ENCODE results near the gene PDIA5.

PDIA5 gene

DNA sequence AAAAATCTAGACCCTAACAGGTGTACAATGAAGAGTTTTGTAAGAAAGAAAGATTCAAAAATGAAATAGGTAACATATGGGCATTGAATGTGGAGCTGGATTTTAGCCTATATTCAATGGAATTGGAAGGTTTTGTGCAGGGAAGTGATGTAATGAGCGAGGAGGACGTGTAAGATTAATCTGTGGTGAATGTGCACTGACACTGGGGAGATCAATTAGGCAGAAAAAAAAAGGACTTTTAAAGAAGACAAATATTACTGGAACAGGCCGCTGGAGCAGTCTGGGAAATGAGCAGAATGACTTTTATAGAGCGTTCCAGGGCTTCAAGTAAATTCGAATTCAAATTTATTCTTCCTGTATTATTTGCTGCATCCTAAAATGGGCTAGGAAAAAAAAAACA, 55.2 kb downstream of the PDIA5 start:
- DNase-seq, result no peak

DNA sequence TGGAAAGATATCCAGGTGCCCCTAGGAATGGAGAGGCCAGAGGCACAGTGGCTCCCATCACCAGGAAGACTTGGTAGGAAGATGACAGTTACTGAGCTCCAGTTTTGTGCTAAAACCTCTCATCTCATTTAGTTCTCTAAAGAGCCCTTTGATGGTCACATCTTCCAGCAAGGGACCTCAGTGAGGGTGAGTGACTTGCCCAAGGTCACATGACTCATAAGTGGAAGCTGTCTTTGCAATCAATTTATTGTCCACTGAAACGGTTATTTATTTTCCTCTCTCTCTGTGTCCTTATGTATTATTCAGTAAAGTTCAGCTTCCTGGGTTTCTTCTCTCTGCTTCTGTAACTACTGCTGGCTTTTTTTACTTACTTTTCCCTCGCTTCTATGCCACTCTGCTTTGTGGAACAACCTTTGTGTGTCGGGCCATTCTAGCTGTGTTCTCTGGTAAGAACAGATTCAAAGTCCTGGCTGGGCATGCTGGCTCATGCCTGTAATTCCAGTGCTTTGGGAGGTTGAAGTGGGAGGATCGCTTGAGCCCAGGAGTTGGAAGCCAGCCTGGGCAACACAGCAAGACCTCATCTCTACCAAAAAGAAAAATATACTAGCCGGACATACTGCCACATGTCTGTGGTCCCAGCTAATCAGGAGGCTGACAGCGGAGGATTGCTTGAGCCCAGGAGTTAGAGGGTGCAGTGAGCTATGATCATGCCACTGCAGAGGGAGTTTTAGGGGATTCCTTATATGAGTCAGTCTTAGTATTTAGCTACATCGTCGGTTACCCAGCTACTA, 55.9 kb downstream of the PDIA5 start:
- no peak for DNase-seq

DNA sequence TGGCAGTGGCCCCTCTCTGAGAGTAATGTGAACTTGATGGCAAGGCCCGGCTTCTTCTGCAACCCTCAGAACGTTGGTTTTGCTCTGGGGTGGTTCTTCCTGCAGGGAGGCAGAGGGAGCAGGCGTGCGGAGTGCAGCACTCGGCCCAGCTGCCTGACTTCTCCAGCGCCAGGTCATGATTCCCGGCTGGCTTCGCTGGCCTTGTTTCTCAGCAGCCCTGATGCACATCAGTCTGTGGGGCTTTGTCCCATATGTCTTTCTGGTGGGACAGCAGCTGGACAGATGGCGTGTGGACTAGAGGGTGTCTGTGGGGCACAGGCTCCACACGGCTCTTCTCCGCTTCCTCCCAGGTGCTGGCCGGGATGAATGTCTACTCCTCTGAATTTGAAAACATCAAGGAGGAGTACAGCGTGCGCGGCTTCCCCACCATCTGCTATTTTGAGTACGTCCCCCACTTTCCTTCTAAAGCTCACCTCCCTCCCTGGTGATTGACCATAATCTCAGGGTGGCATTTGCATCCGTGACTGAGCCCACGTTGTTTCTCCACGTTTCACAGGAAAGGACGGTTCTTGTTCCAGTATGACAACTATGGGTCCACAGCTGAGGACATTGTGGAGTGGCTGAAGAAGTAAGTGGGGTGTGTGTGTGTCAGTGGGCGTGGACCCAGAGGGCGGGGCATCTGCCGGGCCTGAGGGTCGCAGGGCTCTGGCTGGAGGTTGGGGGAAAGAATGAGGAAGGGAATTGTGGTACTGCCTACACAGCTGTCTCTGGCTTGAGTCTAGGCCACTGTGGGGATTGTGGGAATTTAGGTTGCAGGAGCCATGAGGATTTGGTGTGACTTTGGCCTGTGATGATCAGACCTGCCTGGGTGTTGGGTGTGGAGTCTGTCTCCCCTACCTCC, 57.1 kb downstream of the PDIA5 start:
- DNase-seq, result no peak

DNA sequence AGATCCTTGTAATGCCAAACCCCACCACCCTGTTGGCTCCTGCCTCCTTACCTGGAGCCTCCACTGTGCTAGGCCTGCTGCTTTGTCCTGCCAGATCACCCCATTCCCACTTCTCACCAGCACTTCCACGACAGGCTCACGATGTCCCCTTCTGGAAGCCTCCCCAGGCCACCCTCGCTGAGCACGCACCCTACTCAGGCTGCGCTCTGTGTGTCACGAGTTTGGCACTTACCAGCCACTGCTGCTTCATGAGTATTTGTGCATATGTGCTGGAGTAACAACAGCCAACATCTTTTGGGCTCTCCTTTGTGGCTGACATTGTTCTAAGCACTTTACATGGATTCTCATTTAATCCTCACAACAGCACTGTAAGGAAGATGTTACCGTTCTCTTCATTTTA, 58.1 kb downstream of the PDIA5 start:
- no peak for DNase-seq

DNA sequence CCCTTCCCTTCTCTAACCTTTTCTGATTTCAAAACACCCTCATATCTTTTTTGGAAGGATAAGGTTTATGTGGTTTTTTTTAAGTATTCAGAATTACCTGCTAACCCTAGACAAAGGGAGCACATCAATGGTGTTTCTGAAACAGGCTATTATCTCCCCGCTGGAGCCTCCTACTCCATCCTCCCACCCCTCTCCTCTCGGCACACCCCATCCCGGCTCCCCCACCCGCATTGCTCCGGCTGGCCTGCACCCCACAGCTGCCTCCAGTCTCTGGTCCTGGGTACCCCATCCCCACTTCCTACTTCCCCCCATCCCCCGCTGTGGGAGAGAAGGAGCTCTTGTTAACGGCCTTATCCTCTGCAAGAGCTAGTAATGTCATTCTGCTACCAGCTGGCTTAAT, 59.2 kb downstream of the PDIA5 start:
- no peak for DNase-seq

DNA sequence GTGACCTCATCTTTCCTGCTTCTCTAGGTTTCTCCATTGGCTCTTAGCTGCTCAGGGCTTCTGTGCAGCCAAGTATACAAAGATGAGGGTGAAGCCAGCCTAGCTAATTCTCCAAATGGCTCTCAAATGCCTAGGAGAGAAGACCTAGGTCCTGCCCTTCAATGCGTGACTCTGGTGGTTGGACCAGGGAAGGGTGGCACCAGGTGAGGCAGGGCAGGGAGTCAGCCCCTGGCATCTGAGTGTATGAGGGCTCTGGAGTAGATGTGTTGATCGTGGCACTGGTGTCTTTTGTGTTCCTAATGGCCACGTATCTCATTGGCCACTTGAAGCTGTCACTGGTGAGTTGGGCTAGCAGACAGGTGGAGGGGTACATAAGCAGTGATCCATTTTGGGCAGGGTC, 59.8 kb downstream of the PDIA5 start:
- DNase-seq, result no peak

DNA sequence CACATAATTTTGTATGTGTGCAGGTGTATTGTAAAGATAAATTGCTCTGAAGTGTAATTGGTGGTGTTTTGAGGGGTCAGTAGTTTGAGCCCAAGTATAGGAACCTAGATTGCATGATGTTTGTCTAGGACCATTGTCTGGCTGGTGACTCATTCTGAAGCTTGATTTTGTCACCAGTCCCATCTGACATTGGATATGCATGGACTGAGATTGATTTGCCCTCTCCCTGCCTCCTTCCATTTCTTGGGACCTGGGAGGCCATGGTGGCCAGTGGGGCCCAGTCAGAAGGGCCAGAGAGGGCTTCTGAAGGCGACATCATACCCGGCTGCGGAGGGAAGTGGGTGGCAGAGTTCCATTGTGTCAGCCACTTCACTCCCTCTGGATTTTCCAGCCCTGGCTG, 62.3 kb downstream of the PDIA5 start:
- DNase-seq, result no peak

DNA sequence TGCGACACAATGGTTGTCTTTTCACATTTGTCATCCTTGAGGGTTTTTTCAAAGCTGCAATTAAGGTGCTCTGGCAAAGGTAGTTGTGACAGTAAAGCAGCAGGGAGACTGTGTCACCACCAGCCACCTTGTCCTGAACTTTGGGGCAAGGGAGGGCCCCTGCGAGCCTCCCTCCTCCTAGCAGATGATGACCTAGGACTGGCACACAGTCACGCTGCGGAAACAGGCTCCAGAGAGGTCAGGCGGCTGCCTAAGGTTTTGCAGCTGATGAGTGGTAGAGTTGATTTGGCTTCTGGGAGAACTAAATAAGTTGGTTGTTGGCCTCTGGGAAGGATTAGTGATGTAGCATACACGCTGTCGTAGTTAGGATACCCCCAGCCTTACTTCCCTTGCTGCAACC, 62.7 kb downstream of the PDIA5 start:
- no peak for DNase-seq

DNA sequence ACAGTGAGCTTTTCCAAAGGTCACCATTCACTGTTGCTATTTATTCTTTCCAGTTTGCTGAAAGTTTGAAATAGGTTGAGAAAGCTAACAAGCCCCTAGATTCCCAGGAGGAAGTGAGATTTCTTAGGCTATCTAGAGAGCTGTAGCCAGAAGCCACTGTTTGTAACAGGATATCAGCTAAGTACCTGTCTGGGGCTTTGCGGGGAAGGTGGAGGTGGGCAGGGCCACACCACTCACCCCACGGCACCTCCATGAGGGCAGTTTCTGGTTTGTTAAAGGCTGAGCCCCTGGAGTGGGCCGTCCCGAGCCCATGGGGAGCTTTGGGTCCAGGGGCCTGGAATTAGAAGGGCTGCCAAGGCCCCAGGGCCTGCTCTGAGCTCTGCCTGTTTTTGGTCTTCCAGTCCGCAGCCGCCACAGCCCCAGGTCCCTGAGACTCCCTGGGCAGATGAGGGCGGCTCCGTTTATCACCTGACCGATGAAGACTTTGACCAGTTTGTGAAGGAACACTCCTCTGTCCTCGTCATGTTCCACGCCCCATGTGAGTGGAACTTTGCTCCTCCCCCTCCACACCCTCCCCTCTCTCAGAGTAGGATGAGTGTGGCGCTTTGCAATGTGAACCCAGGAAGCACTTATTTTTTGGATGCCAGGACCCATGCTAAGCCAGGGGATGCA, 63.4 kb downstream of the PDIA5 start:
- DNase-seq, result no peak

DNA sequence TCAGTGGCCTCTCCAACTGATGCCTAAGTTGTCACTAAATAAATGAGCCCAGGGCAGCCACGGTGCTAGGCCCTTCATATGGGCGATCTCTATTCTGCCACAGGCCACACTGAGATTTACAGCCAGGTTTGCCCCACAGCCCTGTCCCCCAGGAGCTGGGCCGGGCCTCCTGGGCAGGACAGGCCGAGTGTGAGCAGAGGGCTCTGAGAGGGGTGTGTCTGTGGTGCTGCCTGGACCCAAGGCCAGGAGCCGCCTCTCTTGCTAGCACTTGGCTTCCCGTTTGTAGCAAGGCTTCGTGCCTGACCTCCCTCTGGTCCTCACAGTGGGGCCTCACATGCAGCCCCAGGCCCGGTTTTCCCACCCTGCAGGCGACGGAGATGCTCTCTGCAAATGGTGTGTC, 67.8 kb downstream of the PDIA5 start:
- DNase-seq, result no peak

DNA sequence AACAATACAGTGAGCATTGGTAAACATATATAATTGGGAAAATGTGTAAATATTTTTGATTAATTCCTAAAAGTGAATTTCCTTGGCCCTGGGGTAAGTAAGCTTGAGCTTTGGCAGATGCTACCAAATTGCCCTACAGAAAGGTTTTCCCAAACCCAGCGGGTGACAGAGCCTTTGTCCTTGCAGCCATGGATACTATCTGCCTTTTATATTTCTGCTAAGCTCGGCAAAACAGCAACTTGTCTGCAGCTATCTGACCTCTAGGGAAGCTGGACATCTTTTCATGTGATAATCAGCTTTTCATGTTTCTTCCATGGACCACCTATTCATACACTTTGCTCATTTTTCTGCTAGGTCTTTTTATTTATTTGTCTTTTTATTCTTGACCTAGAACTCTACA, 70.2 kb downstream of the PDIA5 start:
- DNase-seq, result no peak

DNA sequence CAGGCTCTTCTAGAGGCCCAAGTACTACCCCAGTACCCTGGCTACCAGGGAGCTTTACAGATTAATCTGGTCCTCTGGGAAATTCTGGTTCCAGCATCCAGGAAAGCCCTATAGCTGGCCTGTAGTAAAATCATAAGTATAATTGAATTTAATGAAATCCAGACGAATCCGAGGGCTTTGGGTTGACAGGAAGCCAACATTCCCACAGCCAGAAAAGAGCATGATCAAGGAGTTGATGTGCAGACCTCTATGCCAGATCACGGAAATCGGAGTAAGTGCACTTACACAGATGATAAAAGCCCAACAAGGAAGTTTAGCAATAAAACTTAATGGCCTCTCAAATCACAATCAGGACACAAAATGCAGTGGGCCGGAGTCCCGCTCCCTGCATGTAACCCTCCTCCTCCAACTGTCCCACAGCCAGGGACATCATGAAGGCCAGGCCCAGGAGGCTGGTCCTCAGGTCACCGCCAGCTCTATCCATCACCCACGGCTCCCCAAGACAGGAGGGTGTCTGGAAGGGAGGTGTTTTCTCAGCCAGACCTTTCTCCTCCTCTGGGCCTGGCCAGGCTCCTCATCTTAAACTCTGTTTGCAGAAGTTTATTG, 72.1 kb downstream of the PDIA5 start:
- no peak for DNase-seq

DNA sequence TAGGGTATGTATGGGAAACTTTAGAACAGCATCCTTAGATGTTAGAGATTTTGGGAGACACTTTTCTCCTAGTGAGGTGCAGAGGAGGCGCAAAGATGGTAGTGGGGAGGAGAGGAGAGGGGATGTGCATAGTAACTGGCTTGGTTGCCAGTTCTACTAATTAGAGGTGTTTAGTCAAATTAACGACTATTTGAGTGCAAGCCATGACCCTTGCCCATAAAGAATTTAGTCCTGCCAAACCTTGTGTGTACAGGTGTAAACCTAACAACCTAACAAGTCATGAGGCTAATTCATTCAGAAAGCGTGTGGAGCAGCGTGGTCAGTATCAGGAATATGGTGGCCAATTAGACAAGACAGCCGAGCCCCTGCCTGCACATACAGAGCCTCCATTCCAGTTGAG, 72.7 kb downstream of the PDIA5 start:
- DNase-seq, result no peak

DNA sequence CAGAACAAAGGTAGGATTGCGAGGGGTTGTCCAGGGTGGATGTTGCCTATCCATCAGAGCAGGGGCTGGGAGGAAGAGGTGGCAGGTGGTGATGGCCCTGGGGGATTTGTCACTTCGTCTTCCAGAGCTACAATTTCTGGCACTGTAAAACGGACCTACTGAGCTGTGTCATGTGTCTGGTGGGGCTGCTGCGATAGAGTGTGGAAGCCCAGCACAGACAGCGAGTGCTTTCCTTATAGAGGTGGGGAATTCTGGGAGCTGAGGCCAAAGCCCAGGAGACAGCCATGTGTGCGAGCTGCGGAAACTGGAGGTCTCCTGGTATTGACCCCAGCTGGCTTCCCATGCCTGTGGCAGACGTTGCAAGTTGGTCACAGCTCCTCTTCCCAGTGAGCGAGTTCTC, 73.7 kb downstream of the PDIA5 start:
- no peak for DNase-seq

DNA sequence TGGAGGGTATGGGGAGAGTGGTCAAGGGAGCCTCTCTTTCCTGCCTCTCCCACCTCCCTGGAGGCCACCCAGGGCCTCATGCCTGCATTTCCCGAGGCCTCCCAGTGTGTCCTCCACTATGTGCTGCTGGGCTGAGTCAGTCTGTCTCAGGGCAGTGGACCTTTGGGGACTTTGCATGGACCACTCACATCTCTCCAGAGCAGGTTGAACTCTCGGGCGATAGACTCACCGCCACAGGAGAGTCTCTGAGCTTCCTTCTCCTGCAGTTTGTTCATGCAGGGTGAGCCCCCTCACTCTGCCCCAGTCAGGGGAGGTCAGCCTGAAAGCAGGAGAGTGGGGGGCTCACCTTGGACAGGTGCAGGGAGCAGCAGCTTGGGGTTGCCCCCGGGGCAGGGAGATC, 74.5 kb downstream of the PDIA5 start:
- no peak for DNase-seq

DNA sequence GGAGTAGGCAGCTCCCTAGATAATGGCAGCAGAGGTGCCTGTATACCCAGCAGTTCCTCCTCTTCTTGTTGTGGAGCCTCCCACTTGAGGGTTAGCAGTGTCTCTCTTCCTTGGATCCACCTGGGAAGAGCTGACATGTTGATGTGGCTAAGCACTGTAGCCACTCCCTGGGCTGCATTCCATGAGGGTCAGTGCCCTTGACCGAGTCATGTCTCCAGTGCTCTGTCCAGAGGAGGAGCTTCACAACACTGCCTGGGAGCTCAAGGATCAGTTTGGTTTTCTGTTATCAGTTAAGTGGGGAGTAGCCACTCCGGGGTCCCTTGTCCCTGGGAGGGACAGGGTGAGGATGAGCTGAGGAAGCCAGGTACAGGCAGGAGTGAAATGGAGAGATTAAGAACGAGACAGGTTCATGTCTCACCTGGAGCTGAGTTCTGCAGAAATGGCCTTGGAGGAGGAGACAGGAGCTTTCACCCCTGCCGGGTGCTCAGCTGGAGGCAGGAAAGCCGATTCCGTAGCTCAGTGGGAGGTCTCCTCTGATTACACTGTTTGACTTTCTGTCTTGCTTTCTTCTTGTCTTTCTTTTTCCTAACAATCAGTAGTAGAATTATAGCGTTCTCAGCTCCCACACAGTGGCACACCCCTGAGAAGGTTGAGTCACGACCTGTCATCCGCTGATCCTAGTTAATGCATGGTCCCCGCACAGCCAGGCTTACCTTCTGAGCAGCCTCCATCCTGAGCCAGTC, 77.0 kb downstream of the PDIA5 start:
- DNase-seq, result no peak

DNA sequence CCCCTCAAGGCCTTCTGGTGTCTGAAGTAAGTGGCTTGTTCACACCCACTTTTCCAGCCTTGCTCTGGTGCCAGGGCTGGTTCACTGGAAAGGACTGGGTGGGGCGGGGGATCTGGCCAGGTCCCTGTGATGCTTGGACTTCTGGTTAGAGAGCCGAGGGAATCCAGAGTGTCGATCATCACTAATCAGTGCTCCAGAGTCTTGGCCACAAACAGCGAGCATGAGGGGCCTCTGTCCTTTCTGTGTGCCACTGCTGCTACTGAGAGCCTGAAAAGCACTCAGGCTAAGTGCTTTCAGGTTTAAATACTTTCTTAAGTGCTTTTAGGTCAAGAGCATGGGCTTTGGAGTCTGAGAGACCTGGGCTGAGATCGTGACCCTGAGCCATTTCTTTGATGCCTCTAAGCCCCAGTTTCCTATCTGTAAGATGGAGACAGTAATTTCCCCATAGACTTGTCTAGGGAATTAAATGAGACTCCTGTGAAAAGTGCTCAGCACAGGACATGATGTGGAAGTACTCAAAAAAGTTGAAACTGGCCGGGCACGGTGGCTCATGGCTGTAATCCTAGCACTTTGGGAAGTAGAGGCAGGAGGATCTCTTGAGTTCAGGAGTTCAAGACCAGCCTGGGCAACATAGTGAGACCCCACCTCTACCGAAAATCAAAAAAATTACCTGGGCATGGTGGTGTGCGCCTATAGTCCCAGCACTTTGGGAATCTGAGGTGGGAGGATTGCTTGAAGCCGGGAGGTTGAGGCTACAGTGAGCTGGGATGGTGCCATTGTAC, 81.1 kb downstream of the PDIA5 start:
- DNase-seq, result no peak

DNA sequence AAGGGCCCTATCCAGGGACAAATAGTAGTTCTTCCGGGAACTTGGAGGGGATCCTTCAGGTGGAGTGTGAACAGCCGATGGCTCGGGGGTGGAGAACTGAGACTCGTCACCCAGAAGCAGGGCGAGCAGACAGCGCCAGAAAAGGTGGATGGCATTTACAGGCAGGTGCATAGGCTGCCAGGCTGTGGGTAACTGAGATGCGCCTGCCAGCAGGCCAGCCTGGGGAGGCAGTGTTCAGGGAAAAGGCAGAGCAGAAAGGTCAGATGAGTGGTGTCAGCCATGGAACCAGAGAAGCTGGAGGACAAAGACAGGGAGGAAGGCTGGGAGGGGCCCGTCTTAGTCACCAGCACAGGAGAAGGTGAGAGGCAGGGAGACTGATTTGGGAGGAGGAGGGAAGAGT, 81.9 kb downstream of the PDIA5 start:
- DNase-seq, result no peak

DNA sequence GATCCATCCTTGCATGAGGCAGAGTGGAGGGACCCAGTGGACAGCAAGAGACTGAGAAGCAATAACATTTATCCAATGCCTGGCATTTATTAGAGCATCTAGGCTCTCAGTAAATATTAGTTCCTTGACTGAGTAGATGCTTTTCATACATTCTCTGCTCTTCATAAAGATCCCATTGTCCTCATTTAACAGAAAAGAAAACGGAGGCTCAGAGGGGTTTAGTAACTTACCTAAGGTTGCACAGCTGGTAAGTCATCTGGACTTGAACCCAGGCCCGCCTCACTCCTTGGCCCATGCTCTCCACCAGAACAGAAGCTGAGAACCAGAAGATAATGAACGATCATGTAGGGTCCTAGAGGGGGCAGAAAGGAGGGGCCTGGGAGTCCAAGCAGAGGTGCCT, 82.7 kb downstream of the PDIA5 start:
- no peak for DNase-seq

DNA sequence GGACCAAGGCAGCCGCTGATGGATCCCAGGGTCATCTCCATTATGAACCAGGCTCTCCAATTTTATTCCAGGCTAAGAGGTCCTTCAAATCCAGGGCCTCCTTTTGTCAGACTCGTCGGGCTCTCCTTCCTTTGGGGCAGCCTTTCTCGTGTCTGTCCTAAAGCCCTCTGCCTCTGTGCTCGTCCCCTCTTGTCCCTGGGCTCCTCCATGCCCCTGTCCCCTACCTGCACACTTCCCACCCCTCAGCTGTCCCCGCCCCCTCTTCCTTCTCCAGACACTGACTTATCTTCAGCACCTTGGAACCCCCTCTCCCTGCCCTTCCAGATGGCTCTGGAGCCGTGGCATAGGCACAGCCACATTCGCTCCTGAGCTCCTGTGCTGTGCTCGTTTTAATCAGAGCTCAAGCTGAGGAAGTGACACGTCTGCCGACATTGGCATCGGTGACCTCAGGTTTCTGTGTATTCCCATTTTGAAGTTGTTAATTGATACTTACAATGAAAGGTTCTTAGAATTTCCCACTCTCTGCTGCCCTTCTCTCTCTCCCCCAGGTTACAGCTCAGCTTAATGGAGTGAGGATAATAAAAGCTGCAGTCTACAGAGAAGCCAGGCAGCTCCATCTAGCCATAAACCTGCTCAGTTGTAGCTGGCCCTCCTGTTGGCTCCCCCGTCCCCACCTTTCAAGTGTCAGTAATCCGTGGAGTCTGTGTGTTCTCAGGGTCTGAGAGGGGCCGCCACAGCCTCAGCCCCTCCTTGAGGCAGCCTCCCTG, 83.8 kb downstream of the PDIA5 start:
- no peak for DNase-seq

DNA sequence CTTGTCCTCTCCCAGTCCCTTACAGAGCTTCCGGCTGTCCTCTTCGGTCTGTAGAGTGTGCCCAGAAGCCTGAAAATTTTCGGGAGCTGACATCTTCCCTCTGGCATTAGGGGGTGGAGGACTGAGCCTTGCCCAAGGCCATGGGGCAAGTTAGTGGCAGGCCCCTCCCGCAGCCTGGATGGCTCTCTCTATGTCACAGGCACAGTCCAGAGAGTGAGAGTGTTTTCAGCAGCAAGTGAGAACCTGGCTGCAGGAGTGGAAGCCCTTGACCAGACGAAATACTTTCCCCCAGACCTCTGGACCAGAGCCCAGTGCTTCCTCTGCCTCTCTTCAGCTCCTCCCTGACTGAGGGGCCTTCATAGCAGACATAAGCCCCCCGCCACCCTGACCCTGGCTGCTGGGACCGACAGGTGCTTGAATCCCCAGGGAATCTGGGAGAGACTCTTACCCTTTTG, 84.5 kb downstream of the PDIA5 start:
- no peak for DNase-seq

Data from effector CD8-positive, alpha-beta T cell (primary cell).